Endothelial cell of umbilical vein (primary cell): ENCODE data around the gene HSPB3. TPM values are rescaled to one million over a fixed set of nuclear protein-coding genes. Genes with fewer than 3 reads are reported as not detected.

ENCODE experiments used
- BruUV-seq: library from RNA; stranded (reverse); fragments of 400-500 nt; replicated peaks from 2 replicates; lab custom pipeline; 2021; lab: Mats Ljungman, UMichigan
- CTCF ChIA-PET: fragments of 300-600, 350-600 bp; sonication (Branson Sonifier 250); formaldehyde crosslinking; loops from one replicate; lab custom pipeline; 2021; ENCODE audit warnings: antibody characterized with exemption, inconsistent platforms; lab: Charles Lee
- POLR2A ChIA-PET: fragments of 300-600, 350-600 bp; sonication (Branson Sonifier 250); formaldehyde crosslinking; loops from one replicate; lab custom pipeline; 2021; ENCODE audit warnings: antibody characterized with exemption, inconsistent platforms; lab: Charles Lee
- DNase-seq: peaks from one replicate; pipeline ENCODE4 v3.0.0-alpha.2; 2011; ENCODE audit warnings: low read depth, low spot score
- FAIRE-seq: peaks from 2 replicates; lab custom pipeline; 2011; peaks lifted over from hg19 to GRCh38; lab: Jason Lieb, UNC
- H2AFZ ChIP-seq: 2 replicates; pipeline ENCODE4 v1.6.0; 2012; ENCODE audit warnings: low read depth, low read length, control low read depth, inconsistent platforms
- H3K27ac ChIP-seq: 2 replicates; pipeline ENCODE4 v1.5.1; 2011; ENCODE audit warnings: low read depth, mild to moderate bottlenecking, control low read depth, low read length, moderate library complexity; ENCODE audit not compliant: insufficient read depth
- H3K27me3 ChIP-seq, 2 experiments: 2 replicates each; pipeline versions ENCODE4 v1.6.0 to v1.6.1; 2011; ENCODE audit warnings: low read length in 2 of 2, mixed read lengths in 1 of 2; ENCODE audit not compliant: control insufficient read depth in 2 of 2, insufficient read depth in 2 of 2
- H3K36me3 ChIP-seq, 2 experiments: 2 replicates in 1 of 2; 3 replicates in 1 of 2; pipeline ENCODE4 v1.5.1; 2011; ENCODE audit warnings: low read length in 2 of 2, mild to moderate bottlenecking in 1 of 2, moderate library complexity in 1 of 2; ENCODE audit not compliant: control insufficient read depth in 2 of 2, insufficient read depth in 2 of 2; ENCODE audit errors: extremely low read depth in 1 of 2
- H3K4me1 ChIP-seq: 3 replicates; pipeline ENCODE4 v1.5.1; 2011; ENCODE audit warnings: mild to moderate bottlenecking, low read length; ENCODE audit not compliant: control insufficient read depth, insufficient read depth; ENCODE audit errors: extremely low read depth
- H3K4me2 ChIP-seq: 2 replicates; pipeline ENCODE4 v1.6.1; 2011; ENCODE audit warnings: low read length, control low read depth, mixed read lengths; ENCODE audit not compliant: insufficient read depth
- H3K4me3 ChIP-seq, 3 experiments: fragments of 200-600 bp in 1 of 3; sonication (generic), shearing (Covaris generic) in 1 of 3; replicated peaks in 1 of 3; 2 replicates each; pipeline ENCODE4 v1.5.1; 2011 to 2016; ENCODE audit warnings: control low read depth in 3 of 3, low read length in 3 of 3, mild to moderate bottlenecking in 2 of 3, inconsistent platforms in 1 of 3, low read depth in 1 of 3, moderate library complexity in 1 of 3; ENCODE audit not compliant: insufficient read depth in 1 of 3
- H3K79me2 ChIP-seq: 2 replicates; pipeline ENCODE4 v1.6.0; 2012; ENCODE audit warnings: low read length, inconsistent platforms; ENCODE audit not compliant: control insufficient read depth, insufficient read depth
- H3K9ac ChIP-seq: replicated peaks from 2 replicates; pipeline ENCODE3; 2011; ENCODE audit warnings: low read length, control low read depth; ENCODE audit not compliant: insufficient read depth; ENCODE audit errors: extremely low read depth
- H3K9me1 ChIP-seq: replicated peaks from 3 replicates; pipeline ENCODE4 v1.6.0; 2011; ENCODE audit warnings: mild to moderate bottlenecking, low read length; ENCODE audit not compliant: control insufficient read depth, insufficient read depth; ENCODE audit errors: extremely low read depth
- H3K9me3 ChIP-seq: replicated peaks from 2 replicates; pipeline ENCODE4 v1.5.1; 2012; ENCODE audit warnings: low read length, inconsistent platforms; ENCODE audit not compliant: control insufficient read depth, insufficient read depth
- H4K20me1 ChIP-seq: replicated peaks from 2 replicates; pipeline ENCODE3; 2011; ENCODE audit warnings: mild to moderate bottlenecking, low read length; ENCODE audit not compliant: control insufficient read depth, insufficient read depth; ENCODE audit errors: extremely low read depth
- CTCF ChIP-seq, 2 donors: IDR thresholded peaks; 1 replicate in 1 of 2; 2 replicates in 1 of 2; pipeline ENCODE4 v1.5.1; 2011; ENCODE audit warnings: low read length in 2 of 2, mild to moderate bottlenecking in 2 of 2, moderate library complexity in 2 of 2, control low read depth in 1 of 2, inconsistent platforms in 1 of 2, low read depth in 1 of 2; ENCODE audit not compliant: insufficient read depth in 1 of 2; ENCODE audit errors: extremely low read depth in 1 of 2
- EZH2 ChIP-seq: IDR thresholded peaks from 2 replicates; pipeline ENCODE4 v1.6.1; 2012; ENCODE audit warnings: borderline replicate concordance, low read depth, mild to moderate bottlenecking, moderate library complexity, low read length, inconsistent platforms; ENCODE audit not compliant: severe bottlenecking
- FOS ChIP-seq: IDR thresholded peaks from 2 replicates; pipeline ENCODE4 v1.6.1; 2011; ENCODE audit warnings: mild to moderate bottlenecking, low read length, moderate library complexity, borderline replicate concordance; ENCODE audit not compliant: insufficient read depth
- GATA2 ChIP-seq: IDR thresholded peaks from 2 replicates; pipeline ENCODE4 v1.7.0; 2011; ENCODE audit warnings: low read depth, mild to moderate bottlenecking, moderate library complexity, mixed read lengths, low read length; ENCODE audit not compliant: insufficient read length, insufficient read depth
- JUN ChIP-seq: IDR thresholded peaks from 2 replicates; pipeline ENCODE4 v1.6.1; 2011; ENCODE audit warnings: borderline replicate concordance, low read depth; ENCODE audit not compliant: insufficient read length, insufficient read depth
- MAX ChIP-seq: IDR thresholded peaks from 2 replicates; pipeline ENCODE4 v1.6.1; 2011; ENCODE audit not compliant: insufficient read depth, insufficient read length
- MYC ChIP-seq: IDR thresholded peaks from one replicate; pipeline ENCODE4 v1.6.1; 2011; ENCODE audit warnings: mild to moderate bottlenecking, low read depth, low read length
- POLR2A ChIP-seq: IDR thresholded peaks from 2 replicates; pipeline ENCODE4 v1.6.1; 2012; ENCODE audit warnings: low read depth, mild to moderate bottlenecking, control low read depth, low read length
- POLR2AphosphoS5 ChIP-seq: IDR thresholded peaks from 2 replicates; pipeline ENCODE4 v1.6.1; 2012; ENCODE audit warnings: low read depth, mild to moderate bottlenecking, control low read depth, low read length, moderate library complexity; ENCODE audit not compliant: insufficient read depth
- dilution Hi-C: fragments of 300-500 bp; cut with MboI; formaldehyde crosslinking; loops from one replicate; pipeline ENCODE4 v1.15.0; 2019; ENCODE audit warnings: low sequenced_read_pairs; ENCODE audit not compliant: extremely low pct_ligation_motif_present
- intact Hi-C: fragments of 100-400 bp; cut with micrococcal nuclease; formaldehyde crosslinking; loops from one replicate; pipeline ENCODE4 v1.10.0; 2022
- polyA plus RNA-seq, 4 experiments: library from polyadenylated mRNA; depleted of rRNA in 3 of 4; stranded (reverse) in 3 of 4; unstranded in 1 of 4; fragments of >200 nt; gene quantifications; 2 replicates each; pipeline versions ENCODE4 v1.2.1 to v1.2.3, GENCODE V29; 2011 to 2012; ENCODE audit warnings: missing spikeins in 1 of 4
- total RNA-seq: library from RNA; stranded (reverse); gene quantifications from 2 replicates; pipeline ENCODE4 v1.2.3, GENCODE V29; 2021

The HSPB3 gene
- total and polyA plus RNA-seq, 2 donors (not counting 3 experiments of a cell fraction or from before 2014, with no cell fraction given), result not detected

- H3K9me3 ChIP-seq, result no peaks in the 10 kb centered on the region
- no peaks in the 10 kb centered on the region for H3K79me2 ChIP-seq
- no peak overlapping the region for H3K4me3 ChIP-seq
- CTCF ChIA-PET, result interaction anchor here (0.9 to 1.2 kb wide), 4 partner anchors 12 to 413 kb away, joined by 3 read pairs; no protein-coding TSS in a partner anchor
- no peak overlapping the region for H3K27ac ChIP-seq
- no peaks in the 10 kb centered on the region for H4K20me1 ChIP-seq
- BruUV-seq, result no TSS peak
- no peak overlapping the region for H3K4me2 ChIP-seq
- POLR2A ChIA-PET, result no interaction called here
- intact Hi-C loops, result no loop called here
- no peak for TF ChIP-seq FOS
- TF ChIP-seq JUN, result no peak
- TF ChIP-seq MYC, result no peak
- TF ChIP-seq POLR2A, result no peak
- no peak for TF ChIP-seq MAX
- TF ChIP-seq EZH2, result no peak
- TF ChIP-seq POLR2AphosphoS5, result no peak
- TF ChIP-seq GATA2, result no peak
- no peak for TF ChIP-seq CTCF (IDR thresholded peaks at IDR 0.05; ENCODE audit: extremely low read depth in 1 of 2, insufficient read depth in 1 of 2, low read depth in 1 of 2, low read length in 2 of 2)
- no peaks in the 10 kb centered on the region for H3K9me1 ChIP-seq
- DNase-seq (no peak), FAIRE-seq (no peak)
- peaks cover 9 to 10% of the 10 kb centered on the region in 2 experiments for H3K27me3 ChIP-seq
- H3K36me3 ChIP-seq, result no peaks in the 10 kb centered on the region
- no peak overlapping the region for H3K9ac ChIP-seq
- no peak overlapping the region for H2AFZ ChIP-seq
- H3K4me1 ChIP-seq, result no peaks in the 10 kb centered on the region
- dilution Hi-C loops, result no loop called here
Observed at GRCh38 chr5:54454602-54455001, 897 bp upstream of the HSPB3 start.
